NCI-H1092 (cell line): ENCODE measurements around the gene VPS13A.

Source experiments
- DNase-seq: peaks from one replicate; lab custom pipeline; 2025; lab: John Stamatoyannopoulos, UW

The VPS13A gene

GRCh38 chr9:77177143-77177893 lies at the start of gene VPS13A:
Gene VPS13A (plus strand): TSS chr9:77177534. CDS start chr9:77177705, 171 bp downstream.
- peak; percentile 93 for DNase-seq

GRCh38 chr9:77128125-77128789 lies 49.1 kb upstream of the VPS13A start:
- DNase-seq: no peak

- DNase-seq: no peak
These were observed 45.9 kb upstream of the VPS13A start for GRCh38 chr9:77131399-77131798.

- DNase-seq: no peak
These were observed 44.3 kb upstream of the VPS13A start for GRCh38 chr9:77133011-77133410.

GRCh38 chr9:77142366-77142765 lies 35.0 kb upstream of the VPS13A start:
- DNase-seq: no peak

GRCh38 chr9:77149879-77150278 lies 27.5 kb upstream of the VPS13A start:
- no peak for DNase-seq

GRCh38 chr9:77152289-77152688 lies 25.0 kb upstream of the VPS13A start:
- DNase-seq: no peak

GRCh38 chr9:77156646-77157371 lies 20.5 kb upstream of the VPS13A start:
- no peak for DNase-seq

GRCh38 chr9:77158772-77159513 lies 18.4 kb upstream of the VPS13A start:
- no peak for DNase-seq

GRCh38 chr9:77161191-77161590 lies 16.1 kb upstream of the VPS13A start:
- DNase-seq: no peak

- no peak for DNase-seq
These were observed 15.4 kb upstream of the VPS13A start for GRCh38 chr9:77161966-77162365.

- DNase-seq: no peak
These were observed 15.0 kb upstream of the VPS13A start for GRCh38 chr9:77162366-77162765.

- no peak for DNase-seq
These were observed 13.4 kb upstream of the VPS13A start for GRCh38 chr9:77163884-77164283.

- no peak for DNase-seq
These were observed 11.1 kb upstream of the VPS13A start for GRCh38 chr9:77166193-77166592.

- DNase-seq: peak; percentile 18
These were observed 6.2 kb upstream of the VPS13A start for GRCh38 chr9:77170991-77171699.

- DNase-seq: no peak
These were observed 2.2 kb upstream of the VPS13A start for GRCh38 chr9:77175151-77175550.

GRCh38 chr9:77176106-77176505 lies 1.2 kb upstream of the VPS13A start:
- DNase-seq: no peak

- no peak for DNase-seq
These were observed 620 bp upstream of the VPS13A start for GRCh38 chr9:77176686-77177142.

- peak; percentile 27 for DNase-seq
These were observed 810 bp downstream of the VPS13A start for GRCh38 chr9:77177894-77178794.

- DNase-seq: no peak
These were observed 2.7 kb downstream of the VPS13A start for GRCh38 chr9:77180056-77180455.
